C4-2B (cell line): ENCODE data around the gene ETFDH.

Experiments used
- H3K27ac ChIP-seq: fragments of 450-650 bp; 2 replicates; pipeline ENCODE4 v1.5.1; 2017
- ZFX ChIP-seq: fragments of 450-650 bp; IDR thresholded peaks from 2 replicates; pipeline ENCODE4 v1.6.1; 2017
- TF ChIP-seq, protein P1 (sequence below): fragments of 450-650 bp; conservative IDR thresholded peaks from 2 replicates; pipeline ENCODE4 v1.5.1; 2017; ENCODE audit warnings: mild to moderate bottlenecking

ETFDH gene

GRCh38 chr4:158722291-158722916, 50.3 kb downstream of the ETFDH start:
- peak overlapping the region; percentile 80 for H3K27ac ChIP-seq

DNA sequence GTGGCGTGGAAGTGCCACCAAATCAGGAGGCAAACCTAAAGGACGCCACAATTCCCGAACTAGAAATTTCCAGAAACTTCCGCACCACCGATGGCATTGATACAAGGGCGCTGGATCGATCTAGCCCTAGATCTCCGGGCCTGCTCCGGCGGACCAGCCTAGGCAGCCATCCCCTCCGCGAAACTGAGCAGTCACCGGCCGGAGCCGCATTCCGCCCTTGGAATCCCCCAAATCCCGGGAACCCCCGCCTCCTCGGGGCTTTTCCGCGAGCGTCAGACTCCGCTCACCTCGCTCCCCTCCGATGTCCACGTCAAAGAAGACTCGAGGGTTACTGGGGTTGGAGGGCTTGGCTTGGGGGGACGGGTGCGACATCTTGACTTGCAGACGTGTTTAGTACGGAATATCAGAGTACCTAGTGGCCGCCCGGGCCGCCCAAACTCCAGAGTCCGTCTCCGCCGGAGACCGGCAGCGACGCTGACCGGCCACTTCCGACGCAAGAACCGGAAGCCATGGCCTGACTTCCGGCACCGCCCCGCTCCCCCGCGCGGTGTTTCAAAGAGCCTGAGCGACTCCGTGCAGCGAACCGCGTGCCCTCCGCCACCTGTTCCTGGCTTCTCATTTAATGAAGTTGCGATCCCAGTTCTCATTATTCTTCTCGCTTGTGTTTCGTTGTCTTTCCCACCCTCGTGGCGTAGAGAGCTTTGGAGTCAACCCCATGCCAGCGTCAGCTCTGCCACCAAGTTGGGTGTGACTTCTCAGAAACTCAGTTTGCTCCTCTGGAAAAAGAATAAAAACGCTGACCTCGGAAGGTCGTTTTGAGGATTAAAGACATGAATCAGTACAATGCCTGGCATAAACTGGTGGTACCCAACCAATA, 51.1 kb downstream of the ETFDH start, which contains the start of gene PPID:
PPID (minus strand) TSS at position 480 of the 877 bp plus-strand sequence; CDS start at position 372, 108 bp downstream.
- peak within 1 kb of the TSS; percentile 80 for H3K27ac ChIP-seq
- TF ChIP-seq ZFX: peak; percentile 25
- TF ChIP-seq, protein P1, sequence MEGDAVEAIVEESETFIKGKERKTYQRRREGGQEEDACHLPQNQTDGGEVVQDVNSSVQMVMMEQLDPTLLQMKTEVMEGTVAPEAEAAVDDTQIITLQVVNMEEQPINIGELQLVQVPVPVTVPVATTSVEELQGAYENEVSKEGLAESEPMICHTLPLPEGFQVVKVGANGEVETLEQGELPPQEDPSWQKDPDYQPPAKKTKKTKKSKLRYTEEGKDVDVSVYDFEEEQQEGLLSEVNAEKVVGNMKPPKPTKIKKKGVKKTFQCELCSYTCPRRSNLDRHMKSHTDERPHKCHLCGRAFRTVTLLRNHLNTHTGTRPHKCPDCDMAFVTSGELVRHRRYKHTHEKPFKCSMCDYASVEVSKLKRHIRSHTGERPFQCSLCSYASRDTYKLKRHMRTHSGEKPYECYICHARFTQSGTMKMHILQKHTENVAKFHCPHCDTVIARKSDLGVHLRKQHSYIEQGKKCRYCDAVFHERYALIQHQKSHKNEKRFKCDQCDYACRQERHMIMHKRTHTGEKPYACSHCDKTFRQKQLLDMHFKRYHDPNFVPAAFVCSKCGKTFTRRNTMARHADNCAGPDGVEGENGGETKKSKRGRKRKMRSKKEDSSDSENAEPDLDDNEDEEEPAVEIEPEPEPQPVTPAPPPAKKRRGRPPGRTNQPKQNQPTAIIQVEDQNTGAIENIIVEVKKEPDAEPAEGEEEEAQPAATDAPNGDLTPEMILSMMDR: no peak

More at GRCh38 chr4:158722291-158722916, 50.3 kb downstream of the ETFDH start:
- peak; percentile 6; the same call in 1 of the 2 replicates for TF ChIP-seq ZFX
- TF ChIP-seq, protein P1: no peak

GRCh38 chr4:158724637-158725036, 52.5 kb downstream of the ETFDH start:
- TF ChIP-seq, protein P1: no peak
- TF ChIP-seq ZFX: no peak
- no peak overlapping the region for H3K27ac ChIP-seq

DNA sequence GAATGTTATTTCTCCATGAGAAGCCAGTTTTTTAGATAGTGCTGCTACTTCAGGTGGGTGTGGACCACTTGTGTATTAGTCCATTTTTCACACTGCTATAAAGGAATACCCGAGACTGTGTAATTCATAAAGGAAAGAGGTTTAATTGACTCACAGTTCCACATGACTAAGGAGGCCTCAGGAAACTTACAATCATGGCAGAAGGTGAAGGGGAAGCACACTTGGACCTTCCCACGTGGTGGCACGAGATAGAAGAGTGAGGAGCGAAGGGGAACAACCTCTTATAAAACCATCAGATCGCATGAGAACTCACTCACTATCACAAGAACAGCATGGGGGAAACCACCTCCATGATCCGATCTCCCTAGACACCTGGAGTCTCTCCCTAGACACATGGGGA, 54.5 kb downstream of the ETFDH start:
- H3K27ac ChIP-seq: no peak overlapping the region
- TF ChIP-seq, protein P1: no peak
- TF ChIP-seq ZFX: no peak

DNA sequence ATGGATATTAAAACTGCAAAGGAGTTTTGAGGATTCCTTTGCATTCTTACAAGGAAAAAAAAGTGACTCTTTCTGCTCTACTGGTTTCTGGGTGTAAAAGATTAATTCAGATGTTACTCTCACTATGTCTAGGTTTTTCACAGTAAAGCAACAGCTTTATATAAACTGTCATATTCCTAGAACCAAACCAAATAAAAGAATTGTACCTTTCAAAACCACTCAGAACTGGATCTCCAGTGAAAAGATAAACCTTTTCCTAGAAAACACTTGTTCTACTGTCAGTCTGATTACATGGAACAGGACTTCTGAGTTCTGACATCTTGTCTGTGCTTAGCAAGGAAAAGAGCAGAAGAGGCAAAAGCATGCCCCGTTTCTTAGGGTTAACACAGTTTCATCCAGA, 56.1 kb downstream of the ETFDH start:
- TF ChIP-seq, protein P1: no peak
- TF ChIP-seq ZFX: no peak

DNA sequence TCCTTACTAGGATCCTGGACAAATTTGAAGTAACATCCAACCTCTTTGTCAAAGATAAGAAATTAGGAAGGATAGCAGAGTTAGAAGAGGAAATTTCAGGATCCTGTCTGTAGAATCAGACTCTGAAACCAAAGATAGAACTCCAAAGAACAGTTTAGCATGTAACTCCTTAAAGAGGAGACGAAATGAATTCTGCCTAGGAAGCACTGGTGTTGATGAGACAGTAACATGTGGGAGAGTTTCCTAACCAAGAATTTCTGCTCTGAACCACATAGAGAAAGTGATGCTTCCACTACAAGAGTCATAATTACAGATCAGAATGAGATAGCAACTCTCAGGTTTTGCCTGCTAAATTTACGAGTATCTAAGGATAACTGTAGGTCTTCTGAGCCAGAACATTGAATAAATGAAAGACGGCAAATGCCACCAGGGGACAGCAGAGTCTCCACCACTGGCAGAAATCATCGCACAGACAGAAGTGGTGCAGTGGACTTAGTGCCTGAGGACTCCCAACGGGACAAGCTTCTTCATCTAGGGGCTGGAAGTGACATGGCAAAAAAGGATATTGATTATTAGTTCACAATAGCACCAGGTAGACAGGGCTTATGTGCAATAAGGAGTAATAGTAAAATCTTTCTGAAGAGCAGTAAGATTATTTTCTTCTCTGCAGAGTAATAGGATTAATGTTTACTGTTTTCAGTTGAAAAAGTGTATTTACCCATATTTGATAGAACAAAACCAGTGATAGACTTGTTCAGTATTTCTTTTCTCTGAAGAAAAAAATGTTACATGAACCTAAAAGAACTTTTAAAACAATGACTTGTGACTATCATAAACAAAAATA, 57.8 kb downstream of the ETFDH start:
- no peak for TF ChIP-seq ZFX
- TF ChIP-seq, protein P1: peak; percentile 91
- no peak overlapping the region for H3K27ac ChIP-seq

More for the DNA sequence above, 56.1 kb downstream of the ETFDH start:
- H3K27ac ChIP-seq: no peak overlapping the region
